MM.1S (cell line): ENCODE measurements around the gene DKKL1.

Source experiments
- DNase-seq: peaks from one replicate; pipeline ENCODE4 v3.0.0-alpha.2; 2015
- H2AFZ ChIP-seq: fragments of 300-600 bp; sonication (generic); 2 replicates; pipeline ENCODE4 v1.6.0; 2016; ENCODE audit warnings: antibody characterized with exemption, low read length
- H3F3A ChIP-seq: fragments of 300-600 bp; sonication (generic); 2 replicates; pipeline ENCODE4 v1.6.1; 2016; ENCODE audit warnings: mild to moderate bottlenecking, antibody characterized with exemption, low read length, moderate library complexity, mixed read lengths; ENCODE audit not compliant: insufficient read depth
- H3K27ac ChIP-seq: fragments of 300-600 bp; sonication (generic); 2 replicates; pipeline ENCODE4 v1.5.1; 2016; ENCODE audit warnings: mild to moderate bottlenecking, low read length
- H3K27me3 ChIP-seq: fragments of 300-600 bp; sonication (generic); replicated peaks from 2 replicates; pipeline ENCODE4 v1.6.0; 2016; ENCODE audit warnings: low read length; ENCODE audit not compliant: insufficient read depth
- H3K36me3 ChIP-seq: fragments of 300-600 bp; sonication (generic); replicated peaks from 2 replicates; pipeline ENCODE4 v1.6.1; 2016; ENCODE audit warnings: mild to moderate bottlenecking, low read length, mixed read lengths; ENCODE audit not compliant: insufficient read depth
- H3K4me1 ChIP-seq: fragments of 300-600 bp; sonication (generic); 2 replicates; pipeline ENCODE4 v1.6.1; 2016; ENCODE audit warnings: low read length, mixed read lengths
- H3K4me2 ChIP-seq: fragments of 300-600 bp; sonication (generic); 2 replicates; pipeline ENCODE4 v1.6.0; 2016; ENCODE audit warnings: low read depth, low read length
- H3K4me3 ChIP-seq: fragments of 300-600 bp; sonication (generic); 2 replicates; pipeline ENCODE4 v1.5.1; 2016; ENCODE audit warnings: low read length, mixed read lengths
- H3K79me2 ChIP-seq: fragments of 300-600 bp; sonication (generic); 2 replicates; pipeline ENCODE4 v1.6.1; 2016; ENCODE audit warnings: mixed run types, low read length, mixed read lengths
- H3K9ac ChIP-seq: fragments of 300-600 bp; sonication (generic); 2 replicates; pipeline ENCODE4 v1.6.1; 2016; ENCODE audit warnings: low read length, mixed read lengths
- H3K9me2 ChIP-seq: fragments of 300-600 bp; sonication (generic); replicated peaks from 2 replicates; pipeline ENCODE4 v1.6.1; 2016; ENCODE audit warnings: mild to moderate bottlenecking, low read length, mixed read lengths; ENCODE audit not compliant: insufficient read depth
- H3K9me3 ChIP-seq: fragments of 300-600 bp; sonication (generic); replicated peaks from 2 replicates; pipeline ENCODE4 v1.6.1; 2016; ENCODE audit warnings: mild to moderate bottlenecking, low read length, mixed read lengths; ENCODE audit not compliant: insufficient read depth
- H4K20me1 ChIP-seq: fragments of 300-600 bp; sonication (generic); 2 replicates; pipeline ENCODE4 v1.6.1; 2016; ENCODE audit warnings: mild to moderate bottlenecking, low read length, moderate library complexity, mixed read lengths; ENCODE audit not compliant: insufficient read depth
- CTCF ChIP-seq: fragments of 300-600 bp; sonication (generic); IDR thresholded peaks from 2 replicates; pipeline ENCODE4 v1.5.1; 2016; ENCODE audit warnings: antibody characterized with exemption, low read length, mixed read lengths
- EZH2 ChIP-seq: fragments of 300-600 bp; sonication (generic); optimal IDR thresholded peaks from 2 replicates; pipeline ENCODE3; 2017; ENCODE audit warnings: low read depth, mild to moderate bottlenecking, antibody characterized with exemption, low read length, mixed read lengths
- EZH2phosphoT487 ChIP-seq: fragments of 300-600 bp; sonication (generic); IDR thresholded peaks from 2 replicates; pipeline ENCODE4 v1.6.1; 2018; ENCODE audit warnings: antibody characterized with exemption, low read length

The DKKL1 gene

GRCh38 chr19:49390929-49391359, 27.3 kb downstream of the DKKL1 start:
- no peaks in the 10 kb centered on the region for H3K9me3 ChIP-seq
- H3K36me3 ChIP-seq: no peaks in the 10 kb centered on the region
- H3K27me3 ChIP-seq: peaks cover 64% of the 10 kb centered on the region
- H3K79me2 ChIP-seq: no peaks in the 10 kb centered on the region
- no peak for TF ChIP-seq EZH2
- TF ChIP-seq CTCF: no peak
- TF ChIP-seq EZH2phosphoT487: no peak
- H3K4me3 ChIP-seq: no peak overlapping the region
- no peak overlapping the region for H3K27ac ChIP-seq
- H3F3A ChIP-seq: peaks cover 7% of the 10 kb centered on the region
- no peaks in the 10 kb centered on the region for H3K4me1 ChIP-seq
- DNase-seq: no peak
- no peak overlapping the region for H3K4me2 ChIP-seq
- H2AFZ ChIP-seq: no peak overlapping the region
- no peaks in the 10 kb centered on the region for H3K9me2 ChIP-seq
- no peaks in the 10 kb centered on the region for H4K20me1 ChIP-seq
- H3K9ac ChIP-seq: no peak overlapping the region

DNA sequence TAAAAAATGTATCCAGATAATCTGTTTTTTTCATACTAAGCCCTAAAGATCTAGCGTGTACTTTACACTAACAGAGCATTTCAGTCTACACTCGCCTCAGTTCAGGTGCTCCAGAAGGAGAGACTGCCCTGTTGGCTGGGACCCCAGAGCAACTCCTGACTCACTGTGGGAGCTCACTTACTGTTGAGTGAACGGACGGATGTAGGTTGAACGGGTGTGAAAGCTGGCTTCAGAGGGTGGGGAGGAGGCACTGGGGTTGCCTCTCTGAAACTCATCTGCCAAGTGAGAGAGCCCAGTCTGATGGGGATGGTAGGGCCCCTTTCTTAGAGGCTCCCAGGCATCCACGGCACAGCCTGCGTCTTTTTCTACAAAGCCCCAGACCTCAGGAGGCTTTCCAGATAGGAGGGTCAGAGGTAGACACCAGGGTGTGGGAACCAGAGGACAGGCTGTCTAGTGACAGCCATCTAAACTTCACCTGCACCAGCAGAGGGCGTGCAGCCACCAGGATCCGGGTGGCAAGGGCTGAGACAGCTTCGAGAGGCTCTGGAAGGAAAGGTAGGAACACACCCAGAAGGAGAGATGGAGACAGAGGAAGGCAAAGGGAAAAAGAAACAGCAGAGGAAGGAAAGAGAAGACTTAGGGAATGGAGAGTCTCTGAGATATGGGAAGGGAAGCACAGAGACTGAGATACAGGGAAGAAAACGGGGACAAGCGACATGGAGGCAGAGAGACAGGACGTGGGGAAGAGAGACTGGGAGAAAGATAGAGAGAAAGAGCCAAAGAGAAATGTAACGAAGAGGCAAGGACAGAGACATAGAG, 28.1 kb downstream of the DKKL1 start:
- TF ChIP-seq CTCF (peak; percentile 89), EZH2 (no peak), EZH2phosphoT487 (no peak)
- Histone ChIP-seq H3K9me2 (no peaks in the 10 kb centered on the region), H3K4me1 (no peaks in the 10 kb centered on the region), H3K4me2 (no peak overlapping the region), H3K9me3 (no peaks in the 10 kb centered on the region), H3K9ac (no peak overlapping the region), H4K20me1 (no peaks in the 10 kb centered on the region), H3K27ac (no peak overlapping the region), H3K4me3 (no peak overlapping the region), H2AFZ (no peak overlapping the region), H3F3A (peaks cover 7% of the 10 kb centered on the region), H3K79me2 (no peaks in the 10 kb centered on the region), H3K36me3 (no peaks in the 10 kb centered on the region), H3K27me3 (peaks cover 68% of the 10 kb centered on the region)
- peak; percentile 72 for DNase-seq

DNA sequence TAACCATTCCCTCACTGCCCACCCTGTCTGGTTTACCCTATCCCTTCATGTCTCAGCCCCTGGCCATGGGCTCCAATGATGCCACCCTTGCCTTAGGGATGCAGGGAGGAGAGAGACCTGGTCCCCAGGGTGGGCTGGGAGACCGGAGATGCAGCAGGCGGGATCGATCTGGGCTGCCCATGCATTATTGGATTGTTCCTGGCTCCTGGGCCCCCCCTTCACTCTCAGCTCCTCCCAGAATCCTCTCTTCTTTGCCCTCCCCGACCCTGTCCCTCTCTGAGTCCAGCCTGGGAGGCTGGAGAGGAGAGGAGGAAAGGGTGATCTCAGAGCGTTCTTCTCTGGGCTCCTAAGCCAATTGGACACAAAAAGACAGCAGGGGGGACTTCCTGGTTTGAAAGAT, 30.2 kb downstream of the DKKL1 start:
- Histone ChIP-seq H3K27me3 (peaks cover 68% of the 10 kb centered on the region), H3F3A (peaks cover 7% of the 10 kb centered on the region), H3K79me2 (no peaks in the 10 kb centered on the region), H3K9me2 (no peaks in the 10 kb centered on the region), H3K4me2 (no peak overlapping the region), H3K9ac (no peak overlapping the region), H3K9me3 (no peaks in the 10 kb centered on the region), H2AFZ (no peak overlapping the region), H3K4me3 (no peak overlapping the region), H3K36me3 (no peaks in the 10 kb centered on the region), H3K4me1 (no peaks in the 10 kb centered on the region), H4K20me1 (no peaks in the 10 kb centered on the region), H3K27ac (no peak overlapping the region)
- no peak for DNase-seq
- TF ChIP-seq EZH2: no peak
